ENCODE results near the gene ZC2HC1C.

DNA sequence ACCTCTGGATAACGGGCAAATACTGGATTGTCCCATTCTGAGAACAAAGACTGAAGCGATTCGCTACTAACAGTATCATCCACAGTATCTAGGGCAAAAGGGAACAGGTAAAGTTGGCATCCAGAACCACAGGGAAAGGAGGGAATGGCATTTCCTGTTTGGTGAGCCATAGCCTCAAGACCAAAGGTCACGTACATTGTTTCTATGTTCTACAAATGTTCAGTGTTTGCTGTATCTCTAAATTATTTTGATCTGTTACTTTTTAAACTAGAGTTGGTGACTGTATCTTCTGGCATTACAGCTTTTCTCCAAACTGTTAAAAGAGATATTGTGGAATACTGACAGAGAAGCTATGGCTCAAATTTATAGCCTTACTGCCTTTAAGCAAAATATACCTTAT is 27.8 kb upstream of the ZC2HC1C start:
- TF ChIP-seq SUZ12 (IDR thresholded peaks at IDR 0.05) (no peak), ELF4 (IDR thresholded peaks at IDR 0.05) (no peak), SP1 (IDR thresholded peaks at IDR 0.05) (no peak), CTBP1 (IDR thresholded peaks at IDR 0.05; ENCODE audit: borderline replicate concordance) (no peak)

Measured in HEK293T (cell line).